ENCODE results near the gene C1QTNF8.

C1QTNF8 gene

GRCh38 chr16:1127101-1127500 lies 31.1 kb upstream of the C1QTNF8 start:
- no peak for DNase-seq

GRCh38 chr16:1126586-1126985 lies 30.5 kb upstream of the C1QTNF8 start:
- DNase-seq: no peak

GRCh38 chr16:1126044-1126443 lies 30.0 kb upstream of the C1QTNF8 start:
- no peak for DNase-seq

GRCh38 chr16:1125471-1125870 lies 29.4 kb upstream of the C1QTNF8 start:
- DNase-seq: peak in 1 of 2 donors; percentile 8

- no peak for DNase-seq
Observed at GRCh38 chr16:1124795-1125194, 28.8 kb upstream of the C1QTNF8 start.

GRCh38 chr16:1124291-1124690 lies 28.2 kb upstream of the C1QTNF8 start:
- no peak for DNase-seq

- DNase-seq: no peak
Observed at GRCh38 chr16:1123525-1124230, 27.6 kb upstream of the C1QTNF8 start.

GRCh38 chr16:1122398-1122765 lies 26.3 kb upstream of the C1QTNF8 start:
- no peak for DNase-seq

- no peak for DNase-seq
Observed at GRCh38 chr16:1121601-1122397, 25.8 kb upstream of the C1QTNF8 start.

- DNase-seq: no peak
Observed at GRCh38 chr16:1121009-1121408, 25.0 kb upstream of the C1QTNF8 start.

GRCh38 chr16:1120577-1120941 lies 24.5 kb upstream of the C1QTNF8 start:
- DNase-seq: no peak

GRCh38 chr16:1119766-1120576 lies 23.9 kb upstream of the C1QTNF8 start:
- DNase-seq: no peak

GRCh38 chr16:1119129-1119528 lies 23.1 kb upstream of the C1QTNF8 start:
- DNase-seq: no peak

- DNase-seq: no peak
Observed at GRCh38 chr16:1117926-1118325, 21.9 kb upstream of the C1QTNF8 start.

GRCh38 chr16:1117176-1117900 lies 21.3 kb upstream of the C1QTNF8 start:
- DNase-seq: no peak

GRCh38 chr16:1116693-1117077 lies 20.6 kb upstream of the C1QTNF8 start:
- DNase-seq: no peak

GRCh38 chr16:1113889-1114526 lies 18.0 kb upstream of the C1QTNF8 start:
- DNase-seq: no peak

- no peak for DNase-seq
Observed at GRCh38 chr16:1113489-1113888, 17.4 kb upstream of the C1QTNF8 start.

- no peak for DNase-seq
Observed at GRCh38 chr16:1112506-1113184, 16.6 kb upstream of the C1QTNF8 start.

- no peak for DNase-seq
Observed at GRCh38 chr16:1109648-1110047, 13.6 kb upstream of the C1QTNF8 start.

- DNase-seq: no peak
Observed at GRCh38 chr16:1108299-1109252, 12.5 kb upstream of the C1QTNF8 start.

All from CD4-positive, alpha-beta T cell treated with Interferon alpha-2 for 1 hour (primary cell).